HepG2 (cell line): ENCODE data around the gene RASSF4. TPM values are rescaled to one million over a fixed set of nuclear protein-coding genes. Genes with fewer than 3 reads are reported as not detected.

Experiments used
- ATAC-seq: fragments of 200-7000 bp; cut with Tn5 transposase; 3 replicates; pipeline ENCODE4 v1.9.1; 2020; ENCODE audit warnings: mild to moderate bottlenecking, moderate library complexity
- BruUV-seq: library from RNA; stranded (reverse); fragments of 400-500 nt; replicated peaks from 2 replicates; lab custom pipeline; 2021; lab: Mats Ljungman, UMichigan
- CTCF ChIA-PET: fragments of 300-600 bp; formaldehyde crosslinking; extraction: SDS; loops from one replicate; lab custom pipeline; 2021; ENCODE audit warnings: low total read pairs, inconsistent platforms, low intra/inter-chr PET ratio; lab: Yijun Ruan, JAX
- POLR2A ChIA-PET: fragments of 350-600 bp; sonication (Branson Sonifier 250); formaldehyde crosslinking; loops from one replicate; lab custom pipeline; 2020; ENCODE audit warnings: antibody characterized with exemption, inconsistent platforms; lab: Yijun Ruan, JAX
- DNase-seq: peaks from one replicate; pipeline ENCODE4 v3.0.0-alpha.2; 2015; ENCODE audit warnings: low spot score
- FAIRE-seq: peaks from 3 replicates; lab custom pipeline; 2011; peaks lifted over from hg19 to GRCh38; lab: Jason Lieb, UNC
- H2AFZ ChIP-seq: one replicate; pipeline ENCODE4 v1.6.1; 2011; ENCODE audit warnings: low read length, inconsistent platforms
- H3K27ac ChIP-seq: fragments of 300-600 bp; 3 replicates; pipeline ENCODE4 v1.8.0; 2011; ENCODE audit warnings: mixed run types, mild to moderate bottlenecking, mixed read lengths, low read length, inconsistent platforms; ENCODE audit not compliant: insufficient read depth; ENCODE audit errors: extremely low read length
- H3K27me3 ChIP-seq, 2 experiments: fragments of 200-600 bp in 1 of 2; 2 replicates in 1 of 2; 3 replicates in 1 of 2; pipeline versions ENCODE4 v1.6.0 to v1.8.0; 2011; ENCODE audit warnings: low read length in 2 of 2, mild to moderate bottlenecking in 2 of 2, moderate library complexity in 2 of 2, inconsistent platforms in 1 of 2; ENCODE audit not compliant: insufficient read depth in 2 of 2, control insufficient read depth in 1 of 2
- H3K36me3 ChIP-seq, 2 experiments: fragments of 200-600 bp in 1 of 2; replicated peaks in 1 of 2; 2 replicates in 1 of 2; 3 replicates in 1 of 2; pipeline versions ENCODE4 v1.5.1 to v1.8.0; 2011; ENCODE audit warnings: low read length in 2 of 2, inconsistent platforms in 1 of 2; ENCODE audit not compliant: insufficient read depth in 2 of 2, control insufficient read depth in 1 of 2
- H3K4me1 ChIP-seq: 2 replicates; pipeline ENCODE4 v1.5.1; 2012; ENCODE audit warnings: low read length, inconsistent platforms; ENCODE audit not compliant: insufficient read depth
- H3K4me2 ChIP-seq: 2 replicates; pipeline ENCODE4 v1.6.0; 2011; ENCODE audit warnings: low read depth, low read length, inconsistent platforms
- H3K4me3 ChIP-seq, 3 experiments: fragments of 200-600 bp in 1 of 3; sonication (generic), shearing (Covaris generic) in 1 of 3; replicated peaks in 1 of 3; 2 replicates each; pipeline ENCODE4 v1.5.1; 2011 to 2016; ENCODE audit warnings: low read length in 3 of 3, inconsistent platforms in 2 of 3, low read depth in 2 of 3, mild to moderate bottlenecking in 2 of 3, control low read depth in 1 of 3, mixed read lengths in 1 of 3; ENCODE audit not compliant: insufficient read depth in 1 of 3
- H3K79me2 ChIP-seq: one replicate; pipeline ENCODE4 v1.6.1; 2011; ENCODE audit warnings: low read length, inconsistent platforms; ENCODE audit not compliant: insufficient read depth
- H3K9ac ChIP-seq: 2 replicates; pipeline ENCODE4 v1.6.0; 2011; ENCODE audit warnings: mild to moderate bottlenecking, low read depth, low read length, inconsistent platforms; ENCODE audit not compliant: insufficient read depth
- H3K9me3 ChIP-seq: 2 replicates; pipeline ENCODE4 v1.5.1; 2012; ENCODE audit warnings: mild to moderate bottlenecking, low read length
- H4K20me1 ChIP-seq: 2 replicates; pipeline ENCODE4 v1.6.0; 2011; ENCODE audit warnings: inconsistent platforms, mild to moderate bottlenecking, low read length, moderate library complexity; ENCODE audit not compliant: insufficient read depth
- BRCA1 ChIP-seq: sonication (generic); formaldehyde crosslinking; IDR thresholded peaks from 2 replicates; pipeline ENCODE4 v1.4.0; 2020; ENCODE audit warnings: missing genetic modification reagents
- EEA1 ChIP-seq: sonication (generic); formaldehyde crosslinking; IDR thresholded peaks from 2 replicates; pipeline ENCODE4 v1.5.1; 2020; ENCODE audit warnings: mild to moderate bottlenecking, missing genetic modification reagents, borderline replicate concordance
- EHMT2 ChIP-seq: fragments of 200-600 bp; sonication (generic); IDR thresholded peaks from 2 replicates; pipeline ENCODE4 v1.7.0; 2017; ENCODE audit warnings: antibody characterized with exemption, low read depth, low read length, borderline replicate concordance
- HNF1A ChIP-seq, 2 experiments: sonication (generic) in 1 of 2; formaldehyde crosslinking in 1 of 2; IDR thresholded peaks; 2 replicates each; pipeline versions ENCODE4 v1.4.0 to v1.6.1; 2016 to 2020; ENCODE audit warnings: borderline replicate concordance in 1 of 2, low read depth in 1 of 2, mild to moderate bottlenecking in 1 of 2, missing genetic modification reagents in 1 of 2
- HOXA7 ChIP-seq: sonication (generic); formaldehyde crosslinking; IDR thresholded peaks from 2 replicates; pipeline ENCODE4 v1.8.1; 2022; ENCODE audit warnings: mild to moderate bottlenecking, missing genetic modification reagents, moderate library complexity
- PRDM4 ChIP-seq: sonication (generic); formaldehyde crosslinking; IDR thresholded peaks from 2 replicates; pipeline ENCODE4 v1.9.0; 2021; ENCODE audit warnings: missing genetic modification reagents, borderline replicate concordance
- TRIM22 ChIP-seq: fragments of 450-650 bp; IDR thresholded peaks from 2 replicates; pipeline ENCODE4 v1.6.1; 2017
- ZNF274 ChIP-seq: sonication (generic); formaldehyde crosslinking; IDR thresholded peaks from 2 replicates; pipeline ENCODE4 v1.5.1; 2020; ENCODE audit warnings: mild to moderate bottlenecking, missing genetic modification reagents
- ZNF296 ChIP-seq: sonication (generic); formaldehyde crosslinking; conservative IDR thresholded peaks from 2 replicates; pipeline ENCODE4 v1.5.0; 2020; ENCODE audit warnings: mild to moderate bottlenecking, missing genetic modification reagents
- ZNF569 ChIP-seq: sonication (generic); formaldehyde crosslinking; IDR thresholded peaks from 2 replicates; pipeline ENCODE4 v1.5.0; 2020; ENCODE audit warnings: mild to moderate bottlenecking, missing genetic modification reagents, moderate library complexity, borderline replicate concordance
- ZNF570 ChIP-seq: sonication (generic); formaldehyde crosslinking; IDR thresholded peaks from 2 replicates; pipeline ENCODE4 v1.4.0; 2020; ENCODE audit warnings: mild to moderate bottlenecking, missing genetic modification reagents, borderline replicate concordance
- ZNF589 ChIP-seq: sonication (generic); formaldehyde crosslinking; conservative IDR thresholded peaks from 2 replicates; pipeline ENCODE4 v1.8.0; 2022; ENCODE audit warnings: mild to moderate bottlenecking, moderate library complexity, missing genetic modification reagents
- ZNF674 ChIP-seq: sonication (generic); formaldehyde crosslinking; IDR thresholded peaks from 2 replicates; pipeline ENCODE4 v1.5.0; 2020; ENCODE audit warnings: low read depth, mild to moderate bottlenecking, missing genetic modification reagents
- WGBS: methylation state at CpG from one replicate; pipeline ENCODE4 v1.1.6; 2017; ENCODE audit warnings: low lambda C conversion rate; 5-methylcytosine and 5-hydroxymethylcytosine counted together
- in situ Hi-C: cut with HindIII; loops from 2 replicates; pipeline ENCODE4 v1.10.0; 2017; ENCODE audit warnings: low pct_unique_long_range_greater_than_20kb; ENCODE audit not compliant: extremely low pct_ligation_motif_present
- intact Hi-C: fragments of 100-400 bp; cut with micrococcal nuclease; formaldehyde crosslinking; loops from one replicate; pipeline ENCODE4 v1.10.0; 2022; ENCODE audit not compliant: unreplicated experiment
- polyA plus RNA-seq, 8 experiments: library from polyadenylated mRNA; depleted of rRNA in 3 of 8; stranded (reverse) in 7 of 8; unstranded in 1 of 8; fragments of >200 nt; fragmentation: Illumina TruSeq in 4 of 8; extraction: Trizol in 4 of 8; gene quantifications; 2 replicates each; pipeline versions ENCODE4 v1.2.1 to v1.2.3, GENCODE V29; 2011 to 2016; ENCODE audit warnings: low read depth in 4 of 8, missing spikeins in 1 of 8, mixed read lengths in 1 of 8; ENCODE audit not compliant: insufficient read depth in 1 of 8
- total RNA-seq, 5 experiments: library from RNA; depleted of rRNA; stranded (reverse); fragments of >200 nt; fragmentation: Illumina TruSeq; extraction: Trizol; gene quantifications; 2 replicates each; pipeline ENCODE4 v1.2.3, GENCODE V29; 2016; ENCODE audit warnings: low read depth in 1 of 5

RASSF4 gene
- total and polyA plus RNA-seq, 2 of the 13 experiments (the other 11 are each of a cell fraction or from before 2014, with no cell fraction given): 34.0 to 51.7 TPM

GRCh38 chr10:44981172-44982113, 21.8 kb downstream of the RASSF4 start:
- FAIRE-seq: no peak
- Histone ChIP-seq H3K27ac (peak overlapping the region; percentile 97), H3K9me3 (no peaks in the 10 kb centered on the region), H2AFZ (no peak overlapping the region), H3K4me1 (peaks cover 69% of the 10 kb centered on the region), H3K4me3 (peak overlapping the region in 2 of 3 experiments; percentile 12 to 24; a peak in 2 of 6 replicates), H3K79me2 (peaks cover 32% of the 10 kb centered on the region), H3K9ac (peak overlapping the region; percentile 72), H4K20me1 (peaks cover 21% of the 10 kb centered on the region), H3K36me3 (peaks cover 6 to 50% of the 10 kb centered on the region in 2 experiments; a peak in 3 of 5 replicates), H3K27me3 (no peaks in the 10 kb centered on the region; a peak in 1 of 5 replicates), H3K4me2 (peak overlapping the region; percentile 90)
- in situ Hi-C loops (no loop called here), intact Hi-C loops (loop anchor here (1.0 kb wide), 1 partner anchor 15 kb away; no protein-coding TSS in a partner anchor)
- DNase-seq: peak; percentile 86
- ChIA-PET POLR2A (interaction anchor here (0.9 to 12.6 kb wide), 14 partner anchors 9 to 1561 kb away, joined by 3 to 863 read pairs (median 6); partner anchors contain the start of genes RASSF4, TMEM72 and ZNF22), CTCF (no interaction called here)
- BruUV-seq: TSS peak; percentile 35
- ATAC-seq: peak; percentile 43
- WGBS: 67% methylated on average over 9 of the region's 11 CpGs
- TF ChIP-seq ZNF296 (CRISPR knock-in tag): no peak
- TF ChIP-seq PRDM4: no peak
- no peak for TF ChIP-seq TRIM22
- TF ChIP-seq ZNF569: no peak
- no peak for TF ChIP-seq ZNF570 (CRISPR knock-in tag)
- no peak for TF ChIP-seq ZNF674
- TF ChIP-seq ZNF274: peak; percentile 44; the same call in 1 of the 2 replicates
- 0 out of 2 replicates have a peak, but pooled peaks have one; percentile 10 for TF ChIP-seq HNF1A (IDR thresholded peaks at IDR 0.05; ENCODE audit: low read depth)
- no peak; the same call in 1 of the 2 replicates for TF ChIP-seq HNF1A (CRISPR knock-in tag; IDR thresholded peaks at IDR 0.05; ENCODE audit: borderline replicate concordance)
- 0 out of 2 replicates have a peak, but pooled peaks have one; percentile 5 for TF ChIP-seq EHMT2
- 0 out of 2 replicates have a peak, but pooled peaks have one; percentile 28 for TF ChIP-seq EEA1 (CRISPR knock-in tag)
- no peak for TF ChIP-seq HOXA7
- no peak for TF ChIP-seq BRCA1 (CRISPR knock-in tag)
- no peak for TF ChIP-seq ZNF589 (CRISPR knock-in tag)
